GM21723 (cell line): Measurements from ENCODE around the gene MTUS2.

Experiments used
- ATAC-seq: cut with Tn5 transposase; IDR thresholded peaks from one replicate; pipeline ENCODE4 v1.9.1; 2021; ENCODE audit warnings: mild to moderate bottlenecking, moderate library complexity; ENCODE audit not compliant: unreplicated experiment

MTUS2 gene

DNA sequence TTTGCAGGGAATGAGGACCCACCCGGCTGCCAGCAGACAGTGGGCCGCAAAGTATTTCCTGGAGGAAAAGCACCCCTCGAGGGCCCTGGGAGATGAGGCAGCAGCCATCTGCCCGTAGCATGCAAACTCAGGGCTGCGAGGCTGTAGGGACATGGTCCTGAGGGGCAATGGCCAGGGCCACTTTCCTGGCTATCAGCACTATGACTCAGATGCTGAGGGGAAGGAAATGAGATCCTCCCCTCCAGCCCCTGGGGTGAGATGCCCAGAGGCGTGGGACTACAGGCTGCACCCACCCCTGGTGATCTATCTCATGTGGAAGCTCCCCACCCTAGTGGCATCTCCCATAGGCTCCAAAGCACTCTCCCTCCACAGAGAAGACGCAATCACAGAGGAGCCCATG lies 695.2 kb downstream of the MTUS2 start:
- no peak for ATAC-seq

DNA sequence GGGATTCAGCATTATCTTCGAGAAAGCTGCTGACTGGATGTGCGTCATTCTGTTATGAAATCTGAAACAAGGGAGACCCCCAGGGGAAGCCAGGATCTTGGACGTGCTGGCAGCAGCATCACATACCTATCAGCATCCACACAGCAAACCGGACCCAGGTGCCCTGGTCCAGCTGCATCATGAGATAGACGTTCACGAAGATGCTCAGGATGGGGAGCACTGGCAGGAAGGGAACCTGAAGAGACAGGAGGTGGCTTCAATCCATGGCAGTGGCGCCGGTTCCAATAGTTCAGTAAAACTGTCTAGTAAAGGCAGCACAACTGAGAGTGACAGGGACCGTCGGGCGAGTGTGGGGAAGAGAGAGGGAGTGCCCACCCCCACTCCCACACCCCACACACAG lies 695.9 kb downstream of the MTUS2 start:
- no peak for ATAC-seq

DNA sequence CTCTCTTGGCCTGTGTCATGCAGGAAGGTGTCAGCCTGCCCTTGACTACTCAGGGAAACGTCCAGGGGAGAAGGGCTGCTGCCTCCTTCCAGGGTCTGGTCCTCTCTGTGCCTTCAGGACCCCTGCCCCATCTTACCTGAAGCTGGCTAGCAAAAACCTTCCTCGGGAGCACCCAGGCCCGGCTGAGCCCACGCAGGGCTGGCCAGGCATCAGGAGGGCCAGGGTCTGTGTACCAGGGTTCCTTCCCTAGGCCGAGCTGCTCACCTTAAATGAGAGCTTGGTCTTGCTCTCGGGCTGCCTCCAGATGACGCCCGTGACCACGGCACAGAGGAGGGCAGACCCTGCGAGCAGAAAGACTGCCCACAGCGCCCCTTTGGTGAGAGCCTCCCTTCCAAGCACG lies 696.7 kb downstream of the MTUS2 start:
- no peak for ATAC-seq

DNA sequence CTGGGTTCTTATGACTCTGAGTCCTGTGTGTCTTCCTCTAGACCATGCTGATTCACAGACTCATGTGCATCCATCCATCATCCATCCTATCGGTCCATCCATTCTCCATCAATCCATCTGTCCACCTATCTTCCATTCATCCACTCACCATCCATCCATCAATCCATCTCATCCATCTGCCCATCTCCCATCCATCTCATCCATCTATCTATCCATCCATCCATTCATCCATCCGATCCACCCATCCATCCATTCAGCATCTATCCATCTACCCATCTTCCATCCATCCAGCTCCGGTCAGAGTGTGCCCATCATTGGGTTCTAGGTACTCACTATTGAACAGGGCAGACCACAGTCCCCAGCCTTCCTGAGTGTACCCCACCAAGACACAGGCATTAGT lies 699.8 kb downstream of the MTUS2 start:
- ATAC-seq, result no peak

DNA sequence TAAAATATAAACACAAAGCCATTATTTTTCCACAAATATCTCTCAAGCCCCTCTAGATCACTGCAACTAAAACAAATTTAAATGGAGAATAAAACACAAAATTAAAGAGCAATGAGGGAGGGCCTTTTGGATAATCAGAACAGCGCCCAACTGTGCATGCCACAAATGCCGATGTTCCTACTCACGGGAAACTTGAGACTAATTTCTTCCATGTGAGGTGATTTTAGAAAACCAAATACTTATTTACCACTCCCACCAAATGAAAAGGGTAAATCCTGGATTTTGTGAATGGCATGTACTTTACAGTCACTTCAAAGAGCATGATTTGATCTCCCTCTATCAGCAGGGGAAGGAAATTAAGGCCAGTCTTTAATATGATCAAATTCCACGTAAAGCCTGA lies 700.5 kb downstream of the MTUS2 start:
- ATAC-seq, result no peak

DNA sequence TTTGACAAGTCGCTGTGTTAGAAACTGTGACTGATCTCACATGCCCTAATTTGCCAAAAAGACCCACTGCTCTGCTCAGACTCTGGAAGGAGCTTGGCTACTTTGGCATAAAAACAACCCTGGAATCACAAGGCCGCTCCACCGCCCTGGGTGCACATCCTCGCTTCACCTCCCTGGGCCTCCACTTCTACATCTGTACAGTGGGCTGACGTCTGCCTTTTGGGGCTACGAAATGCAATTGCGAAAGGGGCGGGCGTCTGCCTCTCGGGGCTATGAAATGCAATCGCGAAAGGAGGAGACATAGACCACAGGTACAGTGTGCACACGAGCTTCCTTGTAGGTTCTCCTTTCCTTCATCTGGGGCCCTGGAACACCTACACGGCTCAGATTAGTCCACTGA lies 701.2 kb downstream of the MTUS2 start:
- ATAC-seq, result no peak

DNA sequence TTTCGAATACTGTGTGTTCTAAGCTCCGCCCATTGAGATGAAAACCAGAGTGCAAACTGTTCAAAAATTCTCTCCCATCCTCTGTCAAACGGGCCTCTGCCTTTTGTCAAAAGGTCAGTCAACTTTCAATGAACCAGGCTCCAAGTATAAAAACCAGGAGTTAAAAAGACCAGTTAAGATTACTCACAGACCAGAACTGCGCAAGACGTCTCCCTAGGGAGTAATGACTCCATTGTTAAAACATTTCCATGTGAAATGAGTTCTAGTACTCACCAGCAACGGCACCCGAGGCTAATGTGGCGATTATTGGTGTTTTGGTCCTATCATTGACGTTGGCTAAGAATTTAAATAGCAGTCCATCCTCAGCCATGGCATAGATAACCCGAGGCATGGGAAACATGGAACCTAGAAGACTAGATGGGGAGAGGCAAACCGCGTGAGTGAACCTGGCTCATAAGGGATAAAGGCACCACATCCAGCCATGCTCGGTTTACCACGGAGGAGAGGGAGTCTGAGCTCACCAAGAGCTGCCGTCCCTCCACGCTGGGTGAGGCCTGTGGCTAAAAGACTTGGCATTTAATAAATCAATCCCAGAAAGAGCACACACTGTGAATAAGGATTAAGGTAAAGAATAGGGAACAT lies 702.0 kb downstream of the MTUS2 start:
- ATAC-seq, result no peak

DNA sequence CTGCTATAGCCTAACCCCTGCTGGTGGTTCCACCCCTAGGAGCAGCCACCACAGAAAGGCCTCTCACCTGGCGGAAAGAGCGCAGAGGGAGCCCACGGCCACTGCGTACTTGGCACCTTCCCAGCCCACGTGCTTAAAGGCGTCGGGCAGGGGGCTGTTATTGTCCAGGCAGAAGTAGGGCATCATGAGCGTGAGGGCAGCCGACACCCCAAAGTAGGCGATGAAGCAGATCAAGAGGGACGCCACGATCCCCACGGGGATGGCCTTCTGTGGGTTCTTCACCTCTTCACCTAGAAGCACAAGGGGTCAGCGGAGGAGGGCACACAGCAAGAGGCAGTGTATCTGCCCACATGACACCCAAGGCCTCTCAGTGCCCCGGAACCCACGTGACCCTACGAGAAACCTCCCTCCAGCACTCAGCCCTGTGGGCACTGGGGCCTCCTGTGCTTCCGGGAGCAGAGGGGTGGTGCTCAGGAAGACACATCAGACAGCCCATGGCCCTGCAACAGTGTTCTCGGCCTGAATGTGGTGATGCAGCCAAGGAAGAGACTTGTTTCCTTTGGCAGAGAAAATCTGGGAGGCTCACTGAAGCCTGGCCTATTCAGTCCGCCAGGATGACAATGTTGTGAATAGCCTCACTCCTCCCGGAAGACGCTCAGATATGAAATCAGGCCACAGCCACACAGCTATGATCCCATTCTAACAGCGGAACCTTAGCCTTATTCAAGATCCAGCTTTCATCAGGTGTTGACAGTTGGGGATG lies 703.2 kb downstream of the MTUS2 start:
- no peak for ATAC-seq

DNA sequence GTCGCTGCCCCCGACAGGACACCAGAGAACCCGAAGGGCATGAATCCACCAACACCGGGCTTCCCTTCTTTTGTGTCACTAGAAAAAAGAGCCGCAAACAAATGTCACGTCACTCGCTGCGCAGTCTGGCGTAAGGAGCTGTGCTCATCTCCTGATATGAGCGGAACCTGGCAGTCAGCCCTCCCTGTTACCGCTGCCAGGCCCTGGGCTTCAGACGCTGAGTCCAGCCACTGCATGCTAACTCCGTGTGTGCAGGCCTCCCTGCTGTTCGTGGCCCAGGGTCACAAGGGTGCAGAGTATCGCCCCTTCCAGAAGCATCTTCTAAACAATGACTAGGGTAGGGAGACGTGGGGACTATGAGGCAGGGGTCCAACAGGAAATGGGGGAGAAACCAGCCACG lies 704.0 kb downstream of the MTUS2 start:
- no peak for ATAC-seq

DNA sequence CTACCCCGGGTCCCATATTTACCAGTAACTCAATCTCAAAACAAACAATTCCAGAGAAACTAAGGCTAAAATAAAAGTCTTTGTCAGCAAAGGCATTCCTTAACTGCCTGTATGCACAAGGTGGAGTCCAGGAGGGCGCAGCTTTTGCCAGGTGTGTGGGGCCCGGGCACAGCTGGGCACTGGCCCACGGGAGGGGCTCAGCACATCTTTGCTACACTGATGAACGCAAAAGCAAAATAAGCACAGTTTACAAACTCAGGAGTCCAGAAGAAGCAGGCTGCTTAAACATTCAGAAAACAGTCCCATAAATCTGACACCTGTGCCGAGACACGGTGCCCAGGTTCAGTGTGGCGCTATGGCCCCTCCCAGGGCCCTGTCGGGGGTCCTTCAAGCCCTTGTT lies 704.5 kb downstream of the MTUS2 start:
- ATAC-seq, result no peak

DNA sequence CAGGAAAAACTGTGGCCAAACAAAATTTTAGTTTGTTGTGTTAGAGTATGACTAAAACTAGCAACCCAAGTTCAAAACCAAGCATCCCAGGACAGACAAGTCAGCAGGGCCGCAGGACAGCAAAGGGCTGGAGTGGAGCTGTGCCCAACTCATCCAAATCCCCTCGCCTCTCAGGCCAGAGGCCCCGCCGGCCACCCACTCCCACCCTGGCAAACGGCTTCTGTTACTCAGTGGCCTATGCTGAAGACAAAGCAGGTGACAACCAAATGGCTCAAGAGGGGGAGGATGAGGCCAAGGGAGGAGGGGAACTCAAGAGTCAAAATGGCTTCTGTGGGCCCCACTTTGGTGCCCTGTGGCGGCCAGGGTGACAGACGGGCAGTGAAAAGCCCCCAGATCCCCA lies 705.6 kb downstream of the MTUS2 start:
- no peak for ATAC-seq

DNA sequence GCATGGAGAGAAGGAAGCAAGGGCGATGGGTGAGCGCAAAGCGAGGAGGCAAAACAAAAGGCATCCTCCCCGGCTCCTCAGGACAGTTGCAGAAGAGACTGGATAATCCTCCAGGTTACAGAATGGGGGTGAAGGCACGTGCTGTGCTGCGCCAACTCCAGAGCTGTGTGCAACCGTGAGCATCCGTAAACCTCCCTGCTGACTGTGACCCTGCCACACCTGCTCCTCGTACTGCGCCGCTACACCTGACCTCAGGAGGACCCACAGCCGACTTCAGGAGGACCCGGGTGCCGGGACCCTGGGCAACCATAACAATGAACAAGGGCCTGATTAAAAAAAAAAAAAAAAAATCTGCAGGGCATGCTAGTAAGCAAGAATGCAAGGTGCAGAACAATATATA lies 706.6 kb downstream of the MTUS2 start:
- no peak for ATAC-seq

DNA sequence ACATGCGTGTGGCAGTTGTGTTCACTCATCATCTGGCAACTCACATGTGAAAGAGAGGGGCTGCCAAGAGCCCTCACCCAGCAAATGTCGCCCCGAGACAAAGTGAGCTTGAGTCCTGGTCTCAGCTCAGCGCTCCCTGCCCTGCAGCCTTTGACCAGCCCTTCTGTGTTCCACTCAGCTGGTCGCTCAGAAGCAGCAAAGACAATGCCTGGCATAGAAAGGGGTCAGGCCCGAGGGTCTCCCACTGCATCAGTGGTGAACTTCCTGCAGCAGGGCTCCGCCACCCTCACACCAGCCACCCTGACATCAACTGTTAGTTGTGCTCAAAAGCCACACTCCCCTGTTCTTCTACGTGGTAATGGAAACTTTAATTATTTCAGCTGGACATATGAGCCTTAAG lies 707.4 kb downstream of the MTUS2 start:
- ATAC-seq, result no peak

DNA sequence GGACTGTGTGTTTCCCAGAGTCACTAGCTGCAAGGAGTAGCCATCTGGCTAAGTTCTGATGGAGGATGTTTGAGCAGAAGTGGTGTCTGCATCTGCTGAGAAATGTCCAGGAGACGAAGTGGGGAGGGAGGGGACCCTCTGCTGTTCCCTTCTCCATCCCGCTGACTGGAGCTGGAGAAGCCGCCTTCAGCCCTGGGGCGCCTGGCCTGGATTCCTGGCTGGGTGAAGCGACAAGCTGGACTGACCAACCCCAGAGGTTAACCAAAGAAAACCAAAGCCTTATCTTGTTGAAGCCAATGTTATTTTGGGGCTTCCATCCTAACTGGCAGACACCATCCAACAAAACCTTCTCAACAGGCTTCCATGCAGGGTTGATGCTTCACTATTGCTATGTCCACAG lies 707.8 kb downstream of the MTUS2 start:
- no peak for ATAC-seq

DNA sequence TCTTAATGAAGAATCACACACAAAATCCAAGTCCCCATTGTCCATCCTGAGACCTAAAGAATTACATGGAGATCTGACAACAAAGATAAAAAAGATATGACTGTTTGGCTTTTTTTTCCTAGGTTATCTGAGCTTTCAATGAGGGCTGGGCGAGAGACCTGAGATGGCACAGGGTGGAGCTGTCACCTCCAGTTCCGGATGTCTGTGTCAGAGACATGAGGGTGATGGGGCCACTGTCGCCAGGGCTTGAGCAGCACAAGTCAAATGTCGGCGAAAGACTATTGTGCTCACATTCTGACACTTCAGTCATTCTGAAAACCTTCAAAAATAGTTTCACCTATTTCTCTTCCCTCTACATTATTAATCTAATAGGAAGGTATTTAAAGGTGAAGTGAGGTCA lies 709.6 kb downstream of the MTUS2 start:
- no peak for ATAC-seq

DNA sequence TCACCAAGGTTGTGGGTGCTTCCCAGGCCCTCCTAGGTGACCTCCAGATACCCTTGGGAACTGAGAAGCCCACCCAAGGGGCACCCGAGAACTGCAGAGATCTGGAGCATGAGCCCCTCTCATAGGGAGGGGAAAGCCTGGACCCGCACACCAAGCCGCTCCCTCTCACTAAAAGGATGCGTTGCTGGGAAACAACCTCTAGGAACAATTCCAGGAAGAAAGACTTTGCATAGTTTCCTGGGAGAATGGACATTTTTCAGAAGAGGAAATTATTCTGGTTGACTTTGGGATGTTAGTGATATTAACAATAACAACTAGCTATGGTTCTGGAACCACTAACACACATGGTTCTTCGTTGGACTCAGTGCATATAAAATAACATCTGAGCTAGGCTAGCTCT lies 710.8 kb downstream of the MTUS2 start:
- ATAC-seq, result no peak

DNA sequence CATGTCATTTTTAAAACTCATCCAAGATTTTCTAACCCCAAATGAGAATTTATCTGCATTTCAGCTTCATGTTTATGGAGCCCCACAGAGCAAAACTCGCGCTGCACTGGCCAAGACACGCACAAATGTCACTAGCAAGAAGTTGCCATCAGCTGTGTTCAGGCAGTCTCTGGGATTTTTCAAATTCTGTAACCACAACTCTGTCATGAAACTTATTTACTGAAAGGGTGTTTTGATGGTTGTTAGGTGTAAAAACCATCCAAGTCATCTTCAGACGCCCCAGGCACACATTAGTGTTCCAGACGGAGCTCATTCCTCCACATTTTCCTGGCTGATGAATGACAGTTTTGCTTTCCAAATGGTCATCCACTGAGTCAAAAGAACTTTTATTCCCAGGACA lies 712.0 kb downstream of the MTUS2 start:
- no peak for ATAC-seq

DNA sequence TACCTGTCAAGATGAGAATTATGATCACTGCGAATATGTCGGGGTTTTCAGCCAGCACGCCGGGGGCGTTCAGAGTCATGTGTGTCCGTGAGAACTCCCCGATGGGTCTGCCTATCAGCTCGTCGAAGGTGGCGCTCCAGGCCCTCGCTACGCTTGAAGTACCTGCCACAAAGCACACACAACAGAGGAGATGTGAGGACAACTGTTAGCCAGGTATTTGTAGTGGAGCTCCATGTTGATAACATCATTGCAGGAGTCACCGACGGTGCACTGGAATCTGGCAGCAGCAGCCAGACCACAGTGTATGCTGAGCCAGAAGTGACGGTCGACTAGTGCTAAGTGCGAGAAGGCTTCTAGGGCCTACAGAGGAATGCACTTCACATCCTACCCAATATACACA lies 712.7 kb downstream of the MTUS2 start:
- ATAC-seq, result no peak

DNA sequence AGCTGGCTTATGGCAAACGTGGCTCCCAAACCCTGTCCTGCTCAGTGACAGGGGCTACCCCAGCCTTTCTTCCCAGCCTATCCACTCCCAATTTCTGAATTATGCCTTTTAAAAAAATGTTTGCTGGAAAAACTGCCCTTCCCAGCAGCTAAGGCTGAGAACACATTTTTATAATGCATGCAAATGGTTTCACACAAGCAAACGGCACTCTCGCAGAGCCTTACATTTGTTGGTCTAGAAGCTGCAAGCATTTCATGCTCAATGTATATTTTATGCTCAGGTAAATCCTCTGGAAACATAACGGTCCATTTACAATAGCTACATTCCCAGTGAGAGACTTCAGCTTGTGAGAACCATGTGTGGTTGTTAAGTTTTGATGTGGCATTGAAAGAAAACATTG lies 713.9 kb downstream of the MTUS2 start:
- no peak for ATAC-seq

DNA sequence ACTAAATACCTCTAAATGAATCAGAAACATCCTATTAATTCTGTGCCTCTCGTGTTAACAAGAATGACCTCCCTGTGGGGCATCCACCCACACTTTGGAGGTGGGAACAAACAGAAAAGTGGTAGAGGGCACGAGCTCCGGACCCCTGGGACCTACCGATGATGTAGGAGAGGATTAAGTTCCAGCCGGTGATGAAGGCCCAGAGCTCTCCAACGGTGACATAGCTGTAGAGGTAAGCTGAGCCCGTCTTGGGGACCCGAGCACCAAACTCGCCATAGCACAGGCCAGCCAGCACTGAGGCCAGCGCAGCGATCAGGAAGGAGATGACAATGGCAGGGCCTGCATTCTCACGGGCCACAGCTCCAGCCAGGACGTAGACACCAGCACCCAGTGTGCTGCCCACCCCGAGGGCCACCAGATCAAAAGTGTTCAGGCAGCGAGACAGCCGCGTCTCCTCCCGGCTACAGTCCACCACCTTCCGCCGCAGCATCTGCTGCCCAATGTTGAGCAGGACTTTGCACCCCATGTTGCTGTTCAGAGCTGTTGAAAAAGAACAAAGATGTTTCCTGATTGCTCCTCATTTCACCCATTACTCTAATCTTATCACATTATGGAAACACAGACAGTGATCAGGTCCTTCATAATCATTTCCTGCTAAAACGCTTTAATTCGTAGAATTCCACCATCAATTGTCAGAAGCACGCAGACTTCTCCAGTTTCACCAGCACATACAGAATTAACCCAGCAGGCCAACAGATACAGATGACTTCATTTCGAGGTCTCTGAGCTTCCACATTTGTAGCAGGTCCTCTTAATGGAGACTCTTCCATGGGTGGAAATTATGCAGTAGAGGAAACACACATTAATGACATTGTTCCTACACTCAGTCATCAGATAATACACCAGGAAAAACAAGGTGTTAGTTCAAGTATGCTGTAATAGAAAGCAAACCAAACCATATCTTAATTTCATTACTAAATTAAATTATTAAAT lies 715.8 kb downstream of the MTUS2 start:
- no peak for ATAC-seq

DNA sequence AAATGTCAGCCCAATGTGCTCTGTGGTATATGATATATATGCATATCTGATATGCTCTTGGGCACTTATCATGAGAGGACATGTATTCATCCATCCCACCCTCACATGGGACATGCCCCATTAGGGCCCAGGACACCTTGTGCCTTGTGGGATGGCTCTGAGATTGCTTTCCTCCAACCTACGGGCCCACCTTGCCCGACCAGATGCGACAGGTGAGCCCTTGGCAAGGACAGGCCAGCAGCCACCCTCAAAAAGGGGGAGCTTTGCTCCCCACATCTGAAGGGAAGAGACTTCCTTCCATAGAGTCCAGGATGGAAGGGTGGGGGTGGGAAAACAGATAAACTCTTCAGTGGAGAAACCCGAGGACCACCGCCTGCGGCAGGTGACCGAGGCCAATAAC lies 716.7 kb downstream of the MTUS2 start:
- ATAC-seq, result no peak
